C1 segment of cervical spinal cord (tissue), 14 donors: Measurements from ENCODE around the gene RPL19.
A peak's percentile ranks its signal among the peaks of the same experiment; 100 is the strongest.
"Not testable (repeated sequence)": the region's sequence is repeated elsewhere in the genome, so short reads cannot be mapped to it uniquely, and the experiment has no call there.

Source experiments
- DNase-seq, 14 donors: peaks; one replicate each; lab custom pipeline; 2025; lab: John Stamatoyannopoulos, UW

Gene RPL19

DNA sequence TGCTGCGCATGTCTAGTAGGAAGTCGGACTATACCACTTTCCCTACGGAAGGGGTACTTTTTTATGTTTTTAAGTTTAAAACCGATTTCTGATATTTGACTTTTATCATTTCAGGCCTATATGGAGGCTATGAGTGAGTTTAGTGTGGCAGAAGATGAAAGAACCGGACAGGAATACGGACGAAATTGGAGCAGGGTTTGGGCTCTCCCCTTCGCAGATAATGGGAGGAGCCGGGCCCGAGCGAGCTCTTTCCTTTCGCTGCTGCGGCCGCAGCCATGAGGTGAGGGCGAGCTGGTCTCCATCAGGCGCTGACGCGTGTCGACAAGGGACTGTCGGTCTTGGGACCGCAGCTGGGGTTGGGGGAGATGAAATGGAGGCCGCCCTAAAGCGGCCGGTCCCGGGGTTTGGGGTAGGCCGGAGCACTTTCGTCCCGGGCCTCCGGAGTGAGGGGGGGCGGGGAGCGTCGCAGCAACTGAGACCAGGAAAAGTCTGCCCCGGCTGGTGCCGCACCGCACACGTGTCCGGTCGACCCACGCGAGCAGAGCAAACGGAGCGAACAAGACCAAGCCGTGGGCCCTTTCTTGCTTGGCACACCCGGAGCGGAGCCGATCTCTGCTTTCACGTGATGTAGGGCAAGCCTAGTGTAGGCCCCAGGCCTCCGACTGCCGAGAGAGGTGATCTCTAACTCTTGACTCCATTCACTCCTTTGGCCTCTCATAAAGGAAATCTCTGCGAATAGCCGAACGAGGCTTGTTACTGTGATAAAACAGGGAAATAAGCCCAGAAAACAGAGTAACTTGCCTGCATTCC lies at the start of gene RPL19:
Gene RPL19 (plus strand): TSS at position 214 of the 810 bp plus-strand sequence. CDS start 62 bp downstream, at position 276.
- peak in 13 of 14 donors; percentile 29 to 95 (median 86) for DNase-seq

- DNase-seq, result no peak
These were observed 49.3 kb upstream of the RPL19 start for GRCh38 chr17:39150795-39151149.

DNA sequence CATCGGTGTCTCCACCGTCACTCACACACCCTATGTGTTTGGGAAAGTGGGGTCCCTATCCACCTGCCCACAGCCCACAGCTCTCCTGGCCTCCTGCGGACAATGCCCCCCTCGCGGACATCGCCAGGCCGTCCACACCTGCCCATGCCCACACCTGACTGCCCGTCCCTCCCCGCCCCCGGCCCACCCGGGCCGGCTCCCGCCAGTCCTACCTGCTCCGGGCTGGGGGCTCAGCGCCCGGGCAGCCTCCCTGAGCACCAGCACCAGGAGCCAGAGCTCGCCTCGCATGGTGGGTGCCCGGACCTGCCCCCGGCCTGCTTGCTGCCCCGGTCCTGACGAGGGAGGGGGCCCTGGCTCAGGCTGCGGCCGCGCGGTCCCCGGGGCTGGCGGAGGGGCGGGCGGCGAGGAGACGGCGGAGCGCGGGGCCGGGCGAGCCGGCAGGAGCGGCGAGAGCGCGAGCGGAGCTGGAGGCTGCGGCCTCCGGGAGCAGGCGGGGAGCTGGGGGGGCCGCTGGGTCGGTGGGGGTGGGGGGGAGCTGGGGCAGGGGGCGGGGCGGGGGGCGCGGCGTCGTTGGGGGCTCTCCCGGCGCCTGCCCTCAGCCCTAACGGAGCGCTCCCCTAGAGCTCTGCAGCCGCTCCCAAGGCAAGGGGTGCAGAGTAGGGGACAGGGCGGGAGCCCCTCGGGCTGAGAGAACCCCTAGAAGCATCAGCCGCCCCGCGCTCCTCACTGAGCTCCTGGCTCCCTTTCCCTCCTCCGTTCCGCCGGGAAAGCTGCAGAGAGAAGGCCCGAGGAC lies 48.7 kb upstream of the RPL19 start, which contains the start of gene PLXDC1:
Gene PLXDC1 (minus strand): TSS at position 488 of the 793 bp plus-strand sequence. CDS start 200 bp downstream, at position 288.
- DNase-seq, result peak in 1 of 14 donors; percentile 28

DNA sequence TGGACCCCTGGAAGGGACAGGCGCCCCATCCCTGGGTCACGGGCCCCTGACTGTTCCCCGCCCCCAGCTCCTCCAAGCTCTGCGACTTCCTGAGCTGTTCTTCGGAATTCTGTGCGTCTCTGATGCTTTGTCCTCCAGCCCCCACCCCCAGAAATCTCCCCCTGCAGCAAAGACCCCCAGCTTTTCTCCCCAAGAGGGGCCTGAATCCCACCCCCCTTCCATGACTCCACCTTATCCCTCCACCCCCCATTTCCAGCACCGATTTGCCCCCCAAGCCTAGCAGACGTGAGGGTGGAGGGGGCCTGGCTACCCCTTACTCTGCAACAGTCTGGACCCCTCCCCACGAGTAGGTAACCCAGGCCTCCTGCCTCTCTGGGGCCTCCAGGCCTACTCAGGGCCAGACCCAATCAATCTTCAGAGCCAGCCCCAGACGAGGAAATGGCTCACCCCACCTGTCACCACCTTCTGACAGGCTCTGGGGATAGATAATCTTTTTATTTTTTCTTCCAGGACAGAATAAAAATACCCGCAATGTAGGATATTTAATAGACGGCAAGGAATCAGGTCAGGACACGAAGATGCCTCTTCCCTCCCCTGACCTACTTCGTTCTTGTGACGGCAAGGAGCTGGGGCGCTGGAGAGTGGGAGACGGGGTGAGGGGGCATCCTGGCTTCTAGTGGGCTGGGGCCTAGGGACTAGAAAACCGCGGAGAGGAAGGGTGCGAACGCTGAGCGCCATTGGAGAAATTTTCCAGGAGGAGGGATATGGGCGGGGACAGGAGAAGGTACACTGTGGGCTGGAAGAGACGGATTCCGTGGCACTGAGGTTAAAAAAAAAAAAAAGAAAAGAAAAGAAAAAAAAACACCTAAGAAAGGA lies 47.9 kb upstream of the RPL19 start:
- DNase-seq, result no peak

GRCh38 chr17:39153599-39154051 lies 46.5 kb upstream of the RPL19 start:
- peak; percentile 38 to 90 (median 84) for DNase-seq

DNA sequence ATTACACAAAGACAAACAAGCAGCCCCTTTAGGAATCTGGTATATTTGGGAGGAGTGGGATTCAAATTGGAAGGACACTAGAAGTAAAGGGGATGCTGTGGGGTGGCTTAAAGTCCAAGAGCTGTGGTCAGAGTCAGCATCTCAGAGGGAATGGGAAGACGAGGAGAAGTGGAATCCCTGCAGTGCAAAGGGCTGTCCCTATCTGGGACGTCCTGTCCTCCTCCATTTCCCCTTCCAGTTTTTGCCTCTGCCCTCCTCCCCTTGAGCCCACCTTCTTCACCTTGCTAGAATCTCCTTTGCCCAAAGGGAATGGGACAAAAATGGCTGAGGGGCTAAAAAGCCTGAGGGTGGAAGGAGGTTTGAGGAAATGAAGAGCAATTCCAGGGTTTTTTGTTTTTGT lies 44.4 kb upstream of the RPL19 start:
- DNase-seq, result no peak

DNA sequence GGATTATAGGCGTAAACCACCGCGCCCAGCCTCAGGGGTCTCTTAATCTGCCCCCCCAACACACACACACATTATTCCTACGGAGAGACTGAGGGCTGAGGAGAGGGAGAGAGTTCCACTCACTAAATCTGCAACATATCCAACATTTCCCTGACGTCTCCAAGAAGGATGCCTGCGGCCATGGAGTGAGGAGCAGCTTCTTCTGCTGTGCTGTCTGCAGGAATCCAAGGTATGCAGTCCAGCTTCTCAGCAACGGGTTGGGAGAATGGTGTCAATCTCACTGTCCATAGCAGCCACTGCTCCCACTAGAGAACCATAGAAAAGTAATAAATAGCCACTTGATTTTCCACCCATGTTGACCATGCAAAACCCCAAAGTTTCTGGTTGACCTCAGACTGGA lies 43.6 kb upstream of the RPL19 start:
- no peak for DNase-seq

DNA sequence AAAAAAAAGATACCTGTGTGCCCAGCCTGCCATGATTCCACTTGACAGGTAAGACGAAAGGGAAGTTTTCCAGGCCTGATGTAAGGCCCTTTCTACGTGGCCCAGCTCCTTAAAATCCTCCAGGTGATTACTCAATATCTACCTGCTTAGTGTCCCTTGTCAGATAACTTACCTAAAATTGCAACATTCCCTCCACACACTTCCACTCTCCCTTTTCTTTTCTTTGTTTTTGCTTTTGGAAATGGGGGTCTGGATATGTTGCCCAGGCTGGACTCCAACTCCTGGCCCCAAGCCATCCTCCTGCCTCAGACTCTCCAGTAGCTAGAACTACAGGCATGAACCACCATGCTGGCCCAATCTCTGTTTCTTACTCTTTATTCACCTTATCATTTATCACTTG lies 41.5 kb upstream of the RPL19 start:
- no peak for DNase-seq

GRCh38 chr17:39161962-39162361 lies 38.1 kb upstream of the RPL19 start:
- DNase-seq, result no peak

GRCh38 chr17:39164675-39165143 lies 35.4 kb upstream of the RPL19 start:
- peak in 12 of 14 donors; percentile 26 to 76 (median 62) for DNase-seq

- DNase-seq, result no peak
These were observed 34.8 kb upstream of the RPL19 start for GRCh38 chr17:39165178-39165840.

DNA sequence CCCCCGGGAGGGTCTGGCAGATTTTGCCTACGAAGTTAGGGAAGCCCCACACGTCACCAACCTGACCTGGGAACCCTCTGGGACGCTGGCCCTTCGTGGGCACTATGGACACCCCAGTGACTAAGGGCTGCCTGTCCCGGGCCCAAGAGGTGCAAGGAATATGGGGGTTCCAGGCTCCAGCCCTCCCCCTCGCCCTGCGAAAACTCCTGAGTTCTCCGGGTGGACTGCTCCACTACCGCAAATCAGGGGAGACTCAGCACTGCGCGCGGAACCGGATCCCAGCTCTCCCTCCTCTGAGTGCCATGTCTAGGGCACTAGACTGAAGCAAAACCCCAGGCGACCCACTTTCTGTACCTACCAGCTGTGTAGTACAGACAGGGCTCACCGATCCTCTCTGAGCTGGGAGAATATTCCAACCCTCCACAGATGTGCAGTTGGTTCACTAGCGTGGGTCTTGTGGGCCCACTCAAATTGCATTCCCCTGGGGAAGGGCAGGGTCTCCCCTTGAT lies 34.2 kb upstream of the RPL19 start, which contains the start of gene ARL5C:
Gene ARL5C (minus strand): TSS at position 321 of the 509 bp plus-strand sequence. CDS start 401 bp downstream, outside the sequence.
- no peak for DNase-seq

DNA sequence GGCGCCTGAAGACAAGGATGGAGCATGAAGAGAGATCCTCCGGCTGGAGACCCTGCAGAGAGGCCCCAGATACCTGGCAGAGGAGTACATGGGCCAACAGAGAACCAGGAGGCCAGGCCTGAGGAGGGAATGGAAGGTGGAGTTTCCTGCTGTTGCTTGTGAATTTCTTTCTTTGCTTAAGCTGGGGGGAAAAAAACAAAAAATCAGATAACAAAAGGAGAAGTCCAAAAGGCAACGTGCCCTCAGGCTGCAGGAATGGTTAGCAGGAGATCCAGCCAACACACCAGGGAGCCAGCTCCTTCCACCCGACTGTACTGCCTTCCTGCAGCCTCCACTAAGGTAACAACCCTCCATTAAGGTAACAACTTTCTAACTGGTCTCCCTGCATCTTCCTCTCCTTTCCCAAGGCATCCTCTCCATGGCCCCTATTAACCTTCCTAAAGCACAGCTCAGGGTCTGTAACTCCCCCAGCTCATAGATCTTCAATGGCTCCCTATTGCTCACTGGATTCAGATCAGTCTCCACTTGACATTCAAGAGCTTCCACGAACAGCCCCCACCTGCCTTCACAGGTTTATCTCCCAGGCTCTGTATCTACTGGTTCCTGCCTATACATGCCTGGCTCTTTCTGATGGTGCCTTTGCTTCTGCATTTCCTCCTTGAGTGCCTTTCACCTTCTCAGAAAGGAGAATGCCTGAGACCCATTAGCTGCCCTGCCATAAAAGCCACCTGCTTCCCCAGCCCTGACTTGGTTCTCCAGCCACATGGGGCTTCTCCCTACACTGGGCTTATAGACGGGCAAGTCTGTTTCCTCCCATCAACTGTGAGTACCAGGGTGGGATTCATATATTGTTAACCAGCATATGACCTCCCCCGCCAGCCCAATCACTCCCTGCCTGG lies 33.4 kb upstream of the RPL19 start:
- DNase-seq, result no peak

DNA sequence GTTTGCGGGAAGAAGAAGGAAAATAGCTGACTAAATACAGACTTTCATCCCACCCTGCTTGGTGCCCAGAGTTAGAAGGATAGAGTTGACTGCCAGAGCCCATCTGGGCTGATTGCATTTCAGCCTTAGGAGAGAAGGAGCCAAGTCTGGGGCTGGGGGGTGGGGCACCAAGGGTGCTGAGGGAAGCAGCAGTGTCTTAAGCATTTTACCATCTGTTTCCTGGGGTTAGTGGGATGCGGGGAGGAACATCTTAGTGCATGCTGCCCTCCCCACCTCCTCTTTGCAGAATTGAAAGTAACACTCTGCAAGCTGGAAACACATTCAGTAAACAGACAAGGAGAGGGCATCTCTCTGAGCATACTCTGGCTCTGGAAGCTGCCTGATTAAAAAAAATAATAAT lies 32.6 kb upstream of the RPL19 start:
- peak in 3 of 14 donors; percentile 37 to 50 (median 40) for DNase-seq

- not testable (repeated sequence) for DNase-seq
These were observed 31.6 kb upstream of the RPL19 start for GRCh38 chr17:39168503-39168902.

DNA sequence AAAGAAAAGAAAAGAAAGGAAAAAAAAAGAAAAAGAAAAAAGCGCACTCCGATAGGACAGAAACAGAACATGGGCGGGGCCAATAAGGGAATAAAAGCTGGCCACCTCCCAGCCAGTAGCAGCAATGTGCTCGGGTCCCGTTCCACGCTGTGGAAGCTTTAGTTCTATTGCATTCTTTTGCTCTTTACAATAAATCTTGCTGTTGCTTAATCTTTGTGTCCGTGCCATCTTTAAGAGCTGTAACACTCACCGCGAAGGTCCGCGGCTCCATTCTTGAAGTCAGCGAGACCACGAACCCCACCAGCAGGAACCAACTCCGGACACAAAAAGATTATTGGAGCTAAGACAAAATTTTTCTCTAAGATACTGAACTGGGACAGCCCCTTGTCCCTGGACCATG lies 31.0 kb upstream of the RPL19 start:
- DNase-seq, result no peak

DNA sequence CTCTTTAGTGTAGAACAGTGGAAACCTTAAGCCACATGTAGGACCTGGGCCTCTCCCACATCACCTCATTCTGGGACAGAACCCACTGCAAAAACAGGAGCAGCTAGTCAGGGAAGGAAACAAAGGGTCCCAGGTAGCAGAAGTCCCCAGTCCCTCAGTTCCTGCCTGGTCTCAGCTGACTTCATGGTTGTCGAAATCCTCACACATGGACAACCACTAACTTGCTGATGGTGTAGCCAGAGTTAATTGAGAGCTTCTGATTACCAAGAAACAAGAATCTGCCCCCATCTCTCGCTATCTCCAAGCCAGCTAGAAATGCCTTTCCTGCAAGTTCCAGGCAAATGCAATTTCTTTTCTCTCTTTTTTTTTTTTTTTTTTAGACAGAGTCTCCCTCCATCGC lies 30.6 kb upstream of the RPL19 start:
- no peak for DNase-seq

GRCh38 chr17:39170109-39170508 lies 30.0 kb upstream of the RPL19 start:
- DNase-seq, result no peak

DNA sequence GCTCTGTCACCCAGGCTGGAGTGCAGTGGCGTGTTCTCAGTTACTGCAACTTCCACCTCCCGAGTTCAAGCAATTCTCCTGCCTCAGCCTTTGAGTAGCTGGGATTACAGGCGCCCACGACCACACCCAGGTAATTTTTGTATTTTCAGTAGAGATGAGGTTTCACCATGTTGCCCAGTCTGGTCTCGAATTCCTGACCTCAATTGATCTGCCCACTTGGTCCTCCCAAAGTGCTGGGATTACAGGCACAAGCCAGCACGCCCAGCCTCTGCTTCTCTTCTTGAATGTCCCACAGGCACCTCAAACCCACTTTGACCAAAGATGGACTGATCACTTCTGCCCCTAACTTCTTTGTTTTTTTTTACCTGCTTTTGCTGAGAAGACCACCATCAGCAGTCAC lies 29.5 kb upstream of the RPL19 start:
- DNase-seq, result no peak
